ENCODE data around the gene CWC25. TPM values are rescaled to one million over a fixed set of nuclear protein-coding genes. Genes with fewer than 3 reads are reported as not detected.

CWC25 gene
- total RNA-seq = 10 to 100 TPM in 8 of 9 donors, 1 to 10 TPM in 1; 4.5 to 21.8 (median 14.5) TPM
- polyA plus RNA-seq = 10 to 100 TPM; 20.7 to 47.8 (median 33.1) TPM
- long read RNA-seq, donor 1, partial matches to known transcripts = 0 of 2 reads
- long read RNA-seq, donor 1, other reads (novel, unspliced or antisense) = 0 of 2 reads
- long read RNA-seq, donor 2 = 0 reads
- long read RNA-seq, donor 3 = 0 reads
- long read RNA-seq, donor 4, partial matches to known transcripts = 6 of 7 reads
- long read RNA-seq, donor 4, other reads (novel, unspliced or antisense) = 1 of 7 reads
- long read RNA-seq, donor 5, transcript CWC25-202 (10 exons, 3,234 nt) = major isoform, 13 of 30 reads
- long read RNA-seq, donor 5, partial matches to known transcripts = 3 of 30 reads
- long read RNA-seq, donor 5, other reads (novel, unspliced or antisense) = 14 of 30 reads
- long read RNA-seq, donor 6, partial matches to known transcripts = 9 of 13 reads
- long read RNA-seq, donor 6, other reads (novel, unspliced or antisense) = 4 of 13 reads
- long read RNA-seq, donor 7 = 0 reads
- long read RNA-seq, donor 8, partial matches to known transcripts = 0 of 2 reads
- long read RNA-seq, donor 8, other reads (novel, unspliced or antisense) = 0 of 2 reads
- long read RNA-seq, donor 9, partial matches to known transcripts = 0 of 1 reads
- long read RNA-seq, donor 9, other reads (novel, unspliced or antisense) = 0 of 1 reads
- long read RNA-seq, donor 10, partial matches to known transcripts = 0 of 1 reads
- long read RNA-seq, donor 10, other reads (novel, unspliced or antisense) = 0 of 1 reads

DNA sequence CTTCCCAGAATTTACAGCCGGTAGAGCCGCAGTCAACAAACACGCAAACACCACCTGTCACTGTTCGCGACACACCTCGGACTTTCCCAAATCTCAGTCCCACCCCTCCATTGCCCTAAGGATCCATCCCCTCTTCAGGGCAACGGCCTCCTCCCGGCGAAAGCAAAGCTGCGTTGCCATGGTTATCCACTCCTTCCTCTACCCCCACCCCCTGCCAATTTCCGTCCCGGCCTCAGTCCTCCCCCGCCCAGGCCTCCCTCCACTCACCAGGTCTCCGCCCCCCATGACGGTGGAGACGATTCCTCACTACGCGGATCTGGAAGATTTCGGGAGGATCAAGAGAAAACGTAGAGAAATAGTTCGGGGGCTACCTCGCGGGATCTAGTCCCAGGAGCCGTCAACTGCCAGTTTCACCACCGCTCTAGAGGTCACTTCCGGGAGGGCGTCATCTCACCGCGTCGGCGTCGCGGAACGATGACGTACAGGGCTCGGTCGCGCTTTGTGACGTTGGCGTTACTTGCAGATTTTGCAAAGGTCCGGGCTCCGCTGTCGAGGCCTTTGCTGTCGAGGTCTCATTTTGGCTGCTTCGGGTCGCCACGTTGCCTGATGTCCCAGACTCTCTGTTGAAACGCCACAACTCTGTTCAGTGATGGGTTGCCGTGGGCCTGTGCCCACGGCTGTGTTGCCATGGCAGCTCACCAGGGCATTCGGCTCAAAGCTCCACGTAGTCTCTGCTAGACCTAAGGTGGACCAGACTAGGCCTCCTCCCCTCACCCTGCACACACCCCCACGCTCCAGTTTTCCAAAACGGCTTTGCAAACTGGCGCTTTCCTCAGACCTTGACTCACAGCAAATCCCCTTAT lies at the start of gene CWC25:
TSS of gene CWC25 (minus strand) at position 423 of the 863 bp plus-strand sequence. CDS start at position 285, 138 bp downstream.
- WGBS, 4 donors = 1 to 3% (median 2%) methylated on average over 17 to 55 of the region's 55 CpGs
- Histone ChIP-seq H3K27ac (peak within 1 kb of the TSS; percentile 26 to 99 (median 96)), H3K4me1 (replicated peaks in 1 of 2) (peaks cover 15 to 17% of the 10 kb centered on the region in 2 donors), H3K36me3 (replicated peaks in 1 of 2) (peaks cover 0 to 12% of the 10 kb centered on the region in 2 donors), H3K4me3 (peak within 1 kb of the TSS; percentile 49 to 99 (median 98)), H3K27me3 (no peaks in the 10 kb centered on the region), H3K9me3 (replicated peaks in 1 of 3) (no peaks in the 10 kb centered on the region)
- intact Hi-C loops (cut with DNase I) = no loop called here
- TF ChIP-seq, protein P1, sequence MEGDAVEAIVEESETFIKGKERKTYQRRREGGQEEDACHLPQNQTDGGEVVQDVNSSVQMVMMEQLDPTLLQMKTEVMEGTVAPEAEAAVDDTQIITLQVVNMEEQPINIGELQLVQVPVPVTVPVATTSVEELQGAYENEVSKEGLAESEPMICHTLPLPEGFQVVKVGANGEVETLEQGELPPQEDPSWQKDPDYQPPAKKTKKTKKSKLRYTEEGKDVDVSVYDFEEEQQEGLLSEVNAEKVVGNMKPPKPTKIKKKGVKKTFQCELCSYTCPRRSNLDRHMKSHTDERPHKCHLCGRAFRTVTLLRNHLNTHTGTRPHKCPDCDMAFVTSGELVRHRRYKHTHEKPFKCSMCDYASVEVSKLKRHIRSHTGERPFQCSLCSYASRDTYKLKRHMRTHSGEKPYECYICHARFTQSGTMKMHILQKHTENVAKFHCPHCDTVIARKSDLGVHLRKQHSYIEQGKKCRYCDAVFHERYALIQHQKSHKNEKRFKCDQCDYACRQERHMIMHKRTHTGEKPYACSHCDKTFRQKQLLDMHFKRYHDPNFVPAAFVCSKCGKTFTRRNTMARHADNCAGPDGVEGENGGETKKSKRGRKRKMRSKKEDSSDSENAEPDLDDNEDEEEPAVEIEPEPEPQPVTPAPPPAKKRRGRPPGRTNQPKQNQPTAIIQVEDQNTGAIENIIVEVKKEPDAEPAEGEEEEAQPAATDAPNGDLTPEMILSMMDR (IDR thresholded peaks at IDR 0.05) = peak in 1 of 6 experiments; percentile 4
- peak; percentile 74 to 82 for TF ChIP-seq POLR2A (IDR thresholded peaks at IDR 0.05)
- peak; percentile 87 to 99 (median 95) for DNase-seq

DNA sequence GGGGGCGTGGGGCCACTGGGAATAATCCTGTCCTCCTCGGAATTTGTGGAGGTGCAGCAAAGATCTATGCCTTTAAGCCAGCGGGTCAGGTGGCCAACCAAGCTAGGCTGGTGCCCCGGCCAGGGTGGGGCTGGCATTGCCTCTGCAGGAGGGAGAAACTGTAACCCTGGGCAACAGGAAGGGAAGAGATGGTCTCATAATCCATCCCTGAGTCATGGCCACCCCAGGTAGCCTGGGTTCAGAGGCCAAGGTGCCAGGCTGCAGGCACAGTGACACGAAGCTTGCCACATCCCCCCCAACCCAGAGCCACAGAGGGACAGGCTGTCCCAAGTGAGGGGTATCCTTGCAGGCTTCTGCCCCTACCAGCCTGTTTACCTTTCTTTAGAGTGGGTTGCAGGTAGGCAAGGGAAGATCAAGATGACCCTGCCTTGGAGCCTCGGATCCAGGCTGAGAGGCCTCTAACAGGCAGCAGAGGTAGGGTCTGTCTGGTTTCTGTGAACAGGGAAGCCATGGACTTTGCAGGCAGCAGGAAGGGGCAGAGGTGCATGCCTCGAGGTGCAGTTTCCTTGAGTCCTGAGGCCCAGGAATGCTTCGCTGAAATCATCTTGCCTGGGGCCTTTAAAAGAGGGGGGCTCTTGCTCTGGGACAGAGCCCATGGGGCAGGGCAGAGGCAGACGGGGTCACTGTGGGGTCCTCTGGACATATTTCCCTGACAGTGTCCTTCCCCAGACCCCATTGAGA lies 48.7 kb upstream of the CWC25 start:
- no peak overlapping the region for H3K4me3 ChIP-seq
- peaks cover 0 to 9% of the 10 kb centered on the region in 2 donors for H3K36me3 ChIP-seq (replicated peaks in 1 of 2)
- H3K4me1 ChIP-seq (replicated peaks in 1 of 2) = peaks cover 37 to 60% of the 10 kb centered on the region in 2 donors
- WGBS, 4 donors = 55 to 59% (median 57%) methylated on average over 3 to 9 of the region's 9 CpGs
- no peak for TF ChIP-seq POLR2A (IDR thresholded peaks at IDR 0.05)
- TF ChIP-seq, protein P1 (IDR thresholded peaks at IDR 0.05) = no peak
- H3K27ac ChIP-seq = peak overlapping the region in 1 of 5 donors; percentile 14
- H3K27me3 ChIP-seq = no peaks in the 10 kb centered on the region
- H3K9me3 ChIP-seq (replicated peaks in 1 of 3) = no peaks in the 10 kb centered on the region
- intact Hi-C loops (cut with DNase I) = loop anchor here in 1 of 2 donors (10.0 kb wide), 1 partner anchor 281 kb away; the partner anchor contains the start of gene PLXDC1
- no peak for DNase-seq

DNA sequence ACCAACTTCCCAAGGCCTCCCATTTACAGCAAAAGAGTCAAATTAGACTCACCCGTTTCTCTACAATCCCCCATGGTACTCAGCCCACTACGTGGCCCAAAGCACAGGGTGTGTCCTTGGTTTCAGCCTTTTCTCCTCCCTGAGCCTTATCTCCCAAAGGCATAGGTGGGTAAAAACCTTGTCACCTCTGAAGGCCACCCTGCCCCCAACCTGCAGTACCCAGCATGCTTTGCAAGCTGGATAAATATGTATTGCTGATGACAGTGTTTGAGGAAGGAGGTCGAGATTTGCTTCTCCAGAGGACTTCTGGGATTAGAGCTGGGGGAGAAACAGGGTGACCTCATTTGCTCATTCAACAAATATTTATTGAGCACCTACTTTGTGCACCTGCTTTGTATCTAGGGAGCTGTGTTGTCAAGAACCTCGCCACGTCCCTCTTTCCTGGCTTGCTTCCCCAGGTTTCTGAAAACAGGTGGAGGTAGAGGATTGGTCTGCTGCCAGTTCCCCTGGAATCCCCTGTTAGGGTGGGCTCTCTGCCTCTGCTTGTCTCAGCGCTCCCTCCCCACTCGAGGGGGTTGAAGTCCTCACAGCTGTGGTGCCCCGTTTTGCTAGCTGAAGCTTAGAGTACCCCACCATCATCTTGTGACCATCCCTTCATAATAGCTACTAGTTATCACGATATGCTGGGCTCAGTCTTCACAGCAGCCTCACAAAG lies 47.7 kb upstream of the CWC25 start:
- TF ChIP-seq, protein P1 (IDR thresholded peaks at IDR 0.05) = no peak
- TF ChIP-seq POLR2A (IDR thresholded peaks at IDR 0.05) = no peak
- Histone ChIP-seq H3K36me3 (replicated peaks in 1 of 2) (no peaks in the 10 kb centered on the region), H3K4me1 (replicated peaks in 1 of 2) (peaks cover 45 to 70% of the 10 kb centered on the region in 2 donors), H3K27ac (peak overlapping the region in 3 of 5 donors; percentile 89 to 95 (median 92)), H3K4me3 (peak overlapping the region in 1 of 4 donors; percentile 97), H3K27me3 (no peaks in the 10 kb centered on the region), H3K9me3 (replicated peaks in 1 of 3) (no peaks in the 10 kb centered on the region)
- no peak for DNase-seq
- 54 to 63% (median 58%) methylated on average over 9 of the region's 9 CpGs for WGBS, 4 donors
- intact Hi-C loops (cut with DNase I) = loop anchor here in 1 of 2 donors (10.0 kb wide), 1 partner anchor 282 kb away; the partner anchor contains the start of gene PLXDC1

All from adrenal gland (tissue), 19 donors.